ENCODE results near the gene IL17C. TPM values are rescaled to one million over a fixed set of nuclear protein-coding genes. Genes with fewer than 3 reads are reported as not detected.

IL17C gene
- polyA plus RNA-seq, 2 of the 4 experiments (the other 2 are of a cell fraction): not detected

- Histone ChIP-seq H3K4me1 (no peaks in the 10 kb centered on the region), H3K9me3 (no peaks in the 10 kb centered on the region), H3K4me2 (no peak overlapping the region), H3K27ac (no peak overlapping the region), H3K4me3 (no peak overlapping the region)
- TF ChIP-seq MAFK (IDR thresholded peaks at IDR 0.05; ENCODE audit: partially characterized antibody): no peak
- no peak for TF ChIP-seq NPAS2 (CRISPR knock-in tag; IDR thresholded peaks at IDR 0.05; ENCODE audit: borderline replicate concordance)
- TF ChIP-seq ESRRA (IDR thresholded peaks at IDR 0.05; ENCODE audit: borderline replicate concordance, low read length): no peak
- TF ChIP-seq MAZ (IDR thresholded peaks at IDR 0.05; ENCODE audit: borderline replicate concordance, low read depth, low read length): no peak
- no peak for TF ChIP-seq RFX5 (IDR thresholded peaks at IDR 0.05)
- TF ChIP-seq FOSB (CRISPR knock-in tag; IDR thresholded peaks at IDR 0.05): no peak
- TF ChIP-seq KDM1A (IDR thresholded peaks at IDR 0.05; ENCODE audit: low read depth): no peak
- TF ChIP-seq HMGXB4 (CRISPR knock-in tag; IDR thresholded peaks at IDR 0.05; ENCODE audit: borderline replicate concordance): no peak
- no peak for TF ChIP-seq EHMT2 (IDR thresholded peaks at IDR 0.05; ENCODE audit: low read depth)
- TF ChIP-seq CBX2 (IDR thresholded peaks at IDR 0.05; ENCODE audit: borderline replicate concordance, low read depth): no peak
- no peak for TF ChIP-seq GATA3 (IDR thresholded peaks at IDR 0.05; ENCODE audit: borderline replicate concordance)
- TF ChIP-seq RAD21 (conservative IDR thresholded peaks at IDR 0.05 in 1 of 2, IDR thresholded peaks at IDR 0.05 in 1 of 2): no peak
- TF ChIP-seq ZNF302 (CRISPR knock-in tag; IDR thresholded peaks at IDR 0.05): no peak
- ATAC-seq: no peak
- CTCF ChIA-PET: interaction anchor here (0.9 to 1.4 kb wide), 2 partner anchors 29 to 94 kb away, joined by 3 to 4 read pairs; no protein-coding TSS in a partner anchor
- 96% methylated on average over 38 of the region's 58 CpGs for WGBS (ENCODE audit: missing lambda C conversion rate)
- POLR2A ChIA-PET: no interaction called here
- FAIRE-seq: no peak
- DNase-seq (ENCODE audit: low read depth in 1 of 2, low spot score in 1 of 2): no peak
Observed at GRCh38 chr16:88642881-88643643, 4.7 kb downstream of the IL17C start.

GRCh38 chr16:88643644-88643932, 5.2 kb downstream of the IL17C start:
- H3K4me2 ChIP-seq: no peak overlapping the region
- FAIRE-seq (no peak), ATAC-seq (no peak), DNase-seq (ENCODE audit: low read depth in 1 of 2, low spot score in 1 of 2) (no peak)
- POLR2A ChIA-PET: no interaction called here
- H3K27ac ChIP-seq: no peak overlapping the region
- no peak for TF ChIP-seq RAD21 (conservative IDR thresholded peaks at IDR 0.05 in 1 of 2, IDR thresholded peaks at IDR 0.05 in 1 of 2)
- TF ChIP-seq TFCP2L1 (CRISPR knock-in tag; IDR thresholded peaks at IDR 0.05): no peak
- CTCF ChIA-PET: no interaction called here
- no peak overlapping the region for H3K4me3 ChIP-seq
- no peaks in the 10 kb centered on the region for H3K4me1 ChIP-seq
- 83% methylated on average over 4 of the region's 9 CpGs for WGBS (ENCODE audit: missing lambda C conversion rate)
- no peaks in the 10 kb centered on the region for H3K9me3 ChIP-seq

GRCh38 chr16:88645455-88645854, 7.1 kb downstream of the IL17C start:
- Histone ChIP-seq H3K27ac (no peak overlapping the region), H3K4me2 (no peak overlapping the region), H3K9me3 (no peaks in the 10 kb centered on the region), H3K4me3 (no peak overlapping the region), H3K4me1 (peaks cover 11% of the 10 kb centered on the region)
- FAIRE-seq: no peak
- ATAC-seq: no peak
- TF ChIP-seq ZSCAN20 (CRISPR knock-in tag; IDR thresholded peaks at IDR 0.05) (no peak), HES2 (IDR thresholded peaks at IDR 0.05) (no peak), FOXS1 (CRISPR knock-in tag; IDR thresholded peaks at IDR 0.05) (no peak), RNF2 (IDR thresholded peaks at IDR 0.05; ENCODE audit: borderline replicate concordance, low read depth) (no peak), MYC (IDR thresholded peaks at IDR 0.05; ENCODE audit: borderline replicate concordance, low read length) (no peak), E2F6 (IDR thresholded peaks at IDR 0.05; ENCODE audit: borderline replicate concordance, low read depth) (no peak), CTCF (IDR thresholded peaks at IDR 0.05) (no peak)
- CTCF ChIA-PET: no interaction called here
- 97% methylated on average over 16 of the region's 16 CpGs for WGBS (ENCODE audit: missing lambda C conversion rate)
- DNase-seq (ENCODE audit: low read depth in 1 of 2, low spot score in 1 of 2): no peak
- POLR2A ChIA-PET: no interaction called here

All from A549 (cell line).